GF-D8 (cell line): ENCODE results near the gene WAPL.

Experiments used
- DNase-seq: peaks from one replicate; lab custom pipeline; 2025; lab: John Stamatoyannopoulos, UW

Gene WAPL

DNA sequence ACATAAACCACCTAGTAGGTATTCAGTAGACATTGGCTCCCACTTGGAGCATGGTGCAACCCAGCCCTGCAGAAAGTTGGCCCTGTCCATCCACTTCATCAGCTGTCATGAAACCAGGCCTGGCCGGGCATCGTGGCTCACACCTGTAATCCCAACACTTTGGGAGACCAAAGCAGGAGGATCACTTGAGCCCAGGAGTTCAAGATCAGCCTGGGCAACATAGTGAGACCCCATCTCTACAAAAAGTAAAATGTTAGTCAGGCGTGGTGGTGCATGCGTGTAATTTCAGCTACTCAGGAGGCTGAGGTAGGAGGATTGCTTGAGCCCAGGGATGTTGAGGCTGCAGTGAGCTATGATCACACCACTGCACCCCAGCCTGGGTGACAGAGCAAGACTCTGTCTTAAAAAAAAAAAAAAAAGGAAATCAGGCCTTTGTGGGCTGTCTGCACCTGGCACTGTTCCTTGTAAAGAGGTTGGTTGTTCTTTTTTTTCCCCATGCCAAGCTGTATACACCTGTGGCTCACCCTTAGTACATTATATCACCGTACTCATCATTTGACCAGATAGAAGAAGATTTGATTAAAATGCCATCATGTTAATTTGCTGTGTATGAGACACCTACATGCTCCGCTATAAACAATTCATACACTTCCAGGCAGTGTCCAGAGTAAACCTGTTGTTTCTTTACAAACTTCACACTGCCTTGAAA, 109.6 kb downstream of the WAPL start:
- DNase-seq: no peak

GRCh38 chr10:86411281-86411841, 110.2 kb downstream of the WAPL start:
- peak; percentile 43 for DNase-seq

- DNase-seq: no peak
Measured at GRCh38 chr10:86410542-86411124, 111.0 kb downstream of the WAPL start.

DNA sequence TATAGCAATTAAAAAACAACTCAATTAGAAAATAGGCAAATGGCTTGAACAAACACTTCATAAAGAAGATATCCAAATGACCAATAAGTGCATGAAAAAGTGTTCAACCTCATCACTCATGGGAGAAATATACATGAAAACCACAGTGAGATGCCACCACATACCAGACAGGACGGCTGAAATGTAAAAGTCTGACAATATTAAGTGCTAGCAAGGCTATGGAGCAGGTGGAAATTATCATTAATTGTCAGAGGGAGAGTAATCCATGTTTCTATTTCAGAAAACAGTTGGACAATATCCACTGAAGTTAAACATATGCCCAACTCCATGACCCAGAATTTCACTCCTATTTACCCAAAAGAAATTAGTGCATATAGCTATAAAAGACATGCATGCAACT, 112.4 kb downstream of the WAPL start:
- no peak for DNase-seq

DNA sequence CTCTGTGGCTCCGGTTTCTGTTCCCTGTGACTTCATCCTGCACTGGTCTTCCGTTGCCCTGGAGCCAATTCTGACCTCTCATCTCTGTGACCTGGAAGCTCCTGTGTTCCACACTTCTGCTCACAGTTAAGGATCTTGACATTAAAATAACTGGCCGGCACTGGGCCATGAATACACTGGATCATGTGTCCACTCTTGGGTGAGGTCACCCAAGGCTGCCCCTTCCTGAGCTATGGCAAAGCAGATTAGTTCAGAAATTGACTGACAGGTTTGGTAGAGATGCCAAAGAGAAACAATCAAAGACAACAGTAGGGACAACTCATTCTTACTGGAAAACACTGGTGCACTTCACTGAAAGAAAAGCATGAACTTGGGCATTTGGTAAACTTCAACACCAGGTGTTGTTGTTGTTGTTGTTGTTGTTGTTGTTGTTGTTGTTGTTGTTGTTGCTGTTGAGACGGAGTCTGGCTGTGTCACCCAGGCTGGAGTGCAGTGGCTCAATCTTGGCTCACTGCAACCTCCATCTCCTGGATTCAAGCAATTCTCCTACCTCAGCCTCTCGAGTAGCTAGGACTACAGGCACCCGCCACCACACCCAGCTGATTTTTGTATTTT, 118.3 kb downstream of the WAPL start:
- DNase-seq: no peak

DNA sequence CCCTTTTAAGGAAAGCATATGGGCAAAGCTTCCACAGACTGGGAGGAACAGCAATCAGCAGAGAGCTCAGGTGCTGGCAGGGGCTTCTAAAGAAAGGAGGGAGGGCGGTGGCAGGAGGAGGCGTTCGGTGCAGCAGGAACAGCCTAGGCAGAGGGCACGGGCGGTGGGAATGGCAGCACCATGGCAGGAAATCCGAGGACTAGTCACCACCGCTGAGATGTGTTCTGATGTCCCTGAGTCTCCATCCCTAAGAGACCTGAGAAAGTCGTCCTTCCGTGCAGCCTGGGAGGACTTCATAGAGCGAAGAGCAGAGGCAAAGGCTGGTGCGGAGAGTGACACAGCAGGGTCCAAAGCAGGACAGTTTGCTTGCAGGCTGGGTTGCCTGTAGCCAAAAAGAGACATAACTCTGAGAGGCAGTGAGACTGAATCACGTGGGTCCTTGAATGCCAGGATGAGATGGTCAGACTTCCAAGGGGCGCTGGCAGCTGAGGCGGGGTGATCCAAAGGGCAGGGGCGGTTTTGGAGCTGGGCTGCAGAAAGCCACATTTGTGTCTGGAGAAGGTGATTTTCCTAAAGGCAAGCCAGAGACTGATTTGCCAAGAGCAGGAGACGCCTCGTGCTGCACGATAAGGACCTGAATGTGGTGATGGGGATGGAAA, 119.2 kb downstream of the WAPL start:
- no peak for DNase-seq

DNA sequence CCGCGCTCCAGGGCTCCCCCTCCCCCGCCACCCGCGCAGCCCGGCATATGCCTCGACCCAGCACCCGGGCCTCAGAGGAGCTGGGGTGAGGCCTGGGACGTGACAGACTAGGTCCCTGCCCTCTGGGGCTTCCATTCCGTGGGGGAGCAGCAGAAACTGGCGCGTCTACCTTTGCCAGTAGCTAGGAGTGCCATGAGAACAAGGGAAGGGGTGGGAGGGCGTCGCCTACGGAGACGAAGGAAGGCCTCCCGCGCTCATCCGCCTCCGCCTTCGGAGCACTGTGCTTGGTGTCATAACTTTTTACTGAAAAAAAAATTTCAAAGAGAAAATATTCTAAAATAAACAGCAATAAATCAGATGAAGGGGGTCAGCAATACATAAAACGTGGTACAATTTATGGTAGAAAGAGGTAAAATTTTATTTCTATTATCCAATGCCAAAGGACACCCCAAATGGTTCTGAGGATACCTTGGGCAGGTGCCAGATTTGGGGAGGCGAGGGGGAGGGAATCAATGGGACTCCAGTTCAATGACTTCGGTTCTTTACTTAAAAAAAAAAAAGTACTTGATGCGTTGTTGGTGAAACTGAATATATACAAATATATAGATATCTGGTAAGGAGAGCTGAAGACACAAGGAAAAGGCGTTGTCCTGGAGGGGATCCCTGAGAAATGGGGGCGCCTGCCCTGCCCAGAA, 119.9 kb downstream of the WAPL start:
- no peak for DNase-seq

DNA sequence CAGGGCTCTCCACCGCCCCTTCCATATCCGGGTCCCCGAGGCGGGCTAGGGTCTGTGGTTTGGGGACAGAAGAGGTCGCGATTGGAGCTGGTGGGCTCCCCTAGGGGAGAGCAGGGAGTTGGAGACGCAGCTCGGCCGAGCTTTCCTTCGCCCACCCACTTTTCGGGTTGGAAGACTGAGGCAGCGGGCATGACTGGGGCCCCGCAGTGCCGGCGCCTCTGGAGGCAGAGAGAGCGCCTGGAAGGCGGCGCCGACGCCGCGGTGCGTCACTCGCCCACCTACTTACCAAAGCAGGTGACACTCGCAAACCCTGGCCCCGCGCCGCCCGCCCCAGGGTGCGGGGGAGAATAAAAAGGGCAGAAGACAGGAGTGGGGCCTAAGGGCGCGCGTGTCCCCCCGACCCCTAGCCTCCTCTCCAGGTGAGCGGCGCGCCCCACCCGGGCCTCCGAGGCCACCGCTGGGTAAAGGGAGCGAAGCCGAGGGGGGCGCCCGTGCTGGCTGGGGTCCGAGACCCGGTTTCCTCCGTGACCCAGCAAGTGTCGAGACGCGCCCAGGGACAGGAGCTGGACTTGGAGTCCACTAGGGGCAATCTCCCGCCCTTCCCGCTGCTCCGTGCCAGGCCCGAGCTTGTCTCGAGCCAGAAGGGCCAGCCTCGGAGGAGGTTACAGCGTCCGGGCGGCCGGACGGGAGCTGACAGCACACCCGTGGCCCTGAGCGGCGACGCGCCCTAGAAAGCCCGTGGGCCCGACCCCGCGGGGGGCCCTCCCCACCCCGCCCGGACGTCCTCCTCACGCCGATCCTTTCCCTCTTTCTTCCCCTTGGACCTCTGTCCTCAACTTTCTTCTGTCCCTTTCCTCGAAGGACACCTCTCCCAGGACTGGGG, 120.6 kb downstream of the WAPL start:
- no peak for DNase-seq

DNA sequence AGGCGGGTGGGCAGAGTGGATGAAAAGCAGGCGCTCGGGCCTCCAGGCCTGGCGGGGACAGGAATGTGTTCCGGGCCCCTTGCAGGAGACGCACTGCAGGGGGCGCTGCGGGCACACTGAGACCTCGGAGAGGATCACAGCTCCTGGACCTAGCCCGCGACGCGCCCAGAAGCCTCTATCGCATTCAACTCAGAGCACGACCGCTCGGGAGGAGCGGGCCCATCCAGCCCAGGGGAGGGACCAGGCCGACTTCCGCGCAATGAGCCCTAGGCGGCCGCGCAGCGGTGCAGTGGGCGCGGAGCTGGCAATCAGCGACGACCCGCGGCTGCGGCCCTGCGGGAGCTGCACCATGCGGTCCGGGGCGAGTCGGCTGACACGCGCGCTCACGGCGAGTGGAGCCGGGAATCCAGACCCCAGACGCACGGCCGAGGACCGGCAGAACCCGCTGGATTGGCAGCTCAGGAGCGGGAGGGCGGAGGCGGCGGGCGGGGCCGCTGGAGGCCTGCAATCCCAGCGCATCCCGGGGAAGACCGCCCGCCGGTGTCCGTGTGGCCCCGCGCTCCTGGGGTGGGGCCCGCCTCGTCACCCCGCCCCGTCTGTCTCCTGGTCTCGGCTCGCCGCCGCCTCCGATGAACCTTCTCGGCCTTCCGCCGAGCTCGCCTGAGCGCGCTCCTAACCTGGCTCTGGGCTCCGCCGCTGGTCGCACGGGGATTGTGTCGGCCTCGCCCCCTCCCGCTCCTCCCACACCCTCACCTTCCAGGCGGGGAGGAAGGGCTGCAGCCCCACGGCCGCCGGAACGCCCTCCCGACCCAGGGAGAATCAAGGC, 121.5 kb downstream of the WAPL start:
- peak; percentile 73 for DNase-seq

- no peak for DNase-seq
Measured at GRCh38 chr10:86399514-86399878, 122.1 kb downstream of the WAPL start.

- DNase-seq: no peak
Measured at GRCh38 chr10:86397120-86397519, 124.5 kb downstream of the WAPL start.

- DNase-seq: no peak
Measured at GRCh38 chr10:86393862-86394455, 127.6 kb downstream of the WAPL start.

GRCh38 chr10:86393362-86393761, 128.2 kb downstream of the WAPL start:
- DNase-seq: no peak

- no peak for DNase-seq
Measured at GRCh38 chr10:86392723-86393094, 128.9 kb downstream of the WAPL start.

GRCh38 chr10:86391986-86392722, 129.4 kb downstream of the WAPL start:
- DNase-seq: no peak

DNA sequence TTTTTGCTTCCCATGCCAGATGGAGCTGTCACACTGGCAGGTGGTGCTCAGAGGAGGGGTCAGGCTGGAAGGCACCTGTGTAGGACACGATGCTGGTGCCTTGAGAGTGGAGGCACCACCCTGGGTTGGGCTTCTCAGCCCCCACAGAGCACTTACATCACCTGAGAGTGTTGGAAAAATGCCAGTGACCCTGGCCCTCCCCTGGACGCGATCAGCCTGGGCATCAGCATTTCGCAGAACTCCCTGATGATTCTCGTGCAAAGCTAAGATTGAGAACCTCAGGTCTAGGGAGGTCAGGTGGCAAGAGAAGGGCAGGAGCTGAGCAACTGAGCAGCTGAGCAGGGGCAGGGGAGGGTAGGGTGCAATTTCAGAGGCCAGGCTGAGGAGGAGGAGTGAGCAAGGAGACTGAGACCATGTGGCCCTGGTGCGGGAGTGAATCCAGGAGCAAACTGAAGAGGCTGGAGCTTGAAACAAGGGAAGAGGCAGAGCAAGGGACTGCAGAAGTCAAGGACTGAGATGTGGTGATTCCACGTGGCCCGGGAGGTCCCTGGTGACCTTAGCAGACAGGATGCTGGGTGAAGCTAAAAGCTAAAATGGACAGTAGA, 130.3 kb downstream of the WAPL start:
- DNase-seq: no peak

DNA sequence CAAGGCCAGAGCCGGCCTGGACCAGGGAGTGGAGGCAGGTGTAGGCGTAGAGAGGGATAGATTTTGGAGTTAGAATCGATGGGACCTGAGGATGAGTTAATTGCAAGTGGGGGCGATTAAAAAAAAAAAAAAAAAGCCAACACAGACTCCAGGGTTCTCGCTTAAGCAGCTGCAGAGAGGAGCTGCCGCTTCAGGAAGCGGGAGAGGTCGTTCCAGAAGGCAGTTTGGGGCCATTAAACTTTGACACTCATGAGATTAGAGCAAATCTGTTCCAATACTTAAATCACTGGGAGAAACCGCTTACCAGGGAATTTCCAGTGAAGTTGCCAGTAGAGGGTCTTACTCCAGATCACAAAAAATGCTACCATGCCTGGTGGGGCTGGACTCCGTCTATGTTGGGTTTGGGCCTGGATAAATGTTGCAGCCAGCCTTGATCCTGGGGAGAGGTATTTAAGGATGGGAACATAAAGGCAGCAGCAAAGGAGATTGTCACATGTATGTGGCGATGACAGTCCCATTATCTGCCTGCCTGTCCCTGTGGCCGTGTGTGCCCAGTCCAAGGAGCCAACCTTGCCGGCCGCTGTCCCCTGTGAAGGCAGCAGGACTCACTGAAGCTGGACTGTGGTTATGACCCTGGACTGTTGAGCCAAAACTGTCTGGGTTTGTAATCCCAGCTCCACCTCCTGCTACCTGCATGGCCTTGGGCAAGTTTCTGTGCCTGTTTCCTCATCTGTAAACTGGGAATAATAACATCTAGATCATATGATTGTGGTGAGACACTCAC, 131.1 kb downstream of the WAPL start:
- DNase-seq: no peak
